Dedifferentiated amniotic fluid mesenchymal stem cell (primary cell): ENCODE results near the gene PPP1CA.
A peak's percentile ranks its signal among the peaks of the same experiment; 100 is the strongest.

Experiments
- DNase-seq: peaks from one replicate; pipeline ENCODE4 v3.0.0-alpha.2; 2016; ENCODE audit errors: extremely low spot score

PPP1CA gene

GRCh38 chr11:67370351-67371076 lies 31.1 kb downstream of the PPP1CA start:
- DNase-seq = no peak

DNA sequence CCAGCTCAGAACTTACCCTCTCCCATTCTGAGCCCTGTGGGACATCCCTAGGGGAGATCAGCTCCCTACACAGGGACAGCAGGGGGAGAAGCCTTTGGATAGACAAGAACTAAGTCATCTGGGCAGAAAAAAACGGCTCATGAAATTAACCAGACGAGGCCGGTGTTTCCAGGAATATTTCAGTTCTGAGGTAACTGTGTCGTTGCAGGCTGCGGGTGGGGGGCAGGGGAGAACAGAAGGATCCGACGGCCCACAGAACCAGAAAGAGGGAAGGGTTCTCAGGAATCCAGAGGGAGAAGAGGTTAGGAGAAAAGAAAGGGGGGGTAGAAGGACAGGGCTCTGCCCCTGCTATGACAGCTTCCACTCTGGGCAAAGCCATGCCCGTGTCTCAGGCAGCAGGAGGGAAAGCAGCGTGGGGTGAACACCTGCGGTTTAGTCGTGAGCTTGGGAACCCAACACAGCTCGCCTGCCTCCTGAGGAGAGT lies 31.8 kb downstream of the PPP1CA start:
- DNase-seq = no peak

GRCh38 chr11:67369275-67369674 lies 32.4 kb downstream of the PPP1CA start:
- DNase-seq = no peak

DNA sequence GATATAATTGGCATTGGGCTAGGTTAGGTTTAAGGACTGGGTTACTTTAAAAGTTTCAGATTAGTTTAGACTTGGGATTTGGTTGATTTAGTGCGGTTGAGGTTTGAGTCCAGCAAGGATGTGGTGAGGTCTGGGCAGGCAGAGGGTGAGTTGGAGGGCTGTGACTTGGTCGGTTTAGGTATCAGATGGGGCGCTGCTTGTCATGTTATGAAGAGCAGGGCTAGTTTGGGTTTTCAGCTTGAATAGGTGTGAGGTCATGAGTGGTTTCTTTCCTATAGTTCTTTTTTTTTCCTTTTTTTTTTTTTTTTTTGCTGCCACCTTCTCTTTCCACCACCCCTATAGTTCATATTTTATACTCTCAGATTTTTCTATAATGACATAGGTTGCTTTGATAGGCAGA lies 33.0 kb downstream of the PPP1CA start:
- DNase-seq = no peak

DNA sequence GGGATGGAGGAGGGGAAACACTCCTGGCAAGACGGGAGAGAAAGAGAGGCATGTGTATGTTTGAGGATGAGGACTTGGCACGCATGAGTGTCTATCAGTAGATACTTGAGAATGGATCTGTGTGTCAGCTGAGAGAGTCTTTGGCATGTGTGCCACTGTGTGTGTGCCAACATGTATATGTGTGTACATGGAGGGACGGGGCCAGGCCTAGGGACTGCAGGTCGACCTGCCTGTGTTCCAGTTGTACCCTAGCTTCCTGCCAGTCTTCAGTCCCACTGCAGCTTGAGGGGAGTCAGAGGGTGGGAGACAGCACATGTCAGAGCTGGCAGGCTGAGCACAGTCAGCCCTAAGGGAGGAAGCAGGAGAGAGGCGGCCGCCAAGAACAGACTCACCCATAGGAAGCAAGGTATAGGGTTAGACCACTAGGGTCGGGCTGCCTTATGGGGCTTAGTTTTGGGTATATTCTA lies 33.9 kb downstream of the PPP1CA start:
- DNase-seq = no peak

GRCh38 chr11:67366961-67367760 lies 34.5 kb downstream of the PPP1CA start:
- DNase-seq = no peak

DNA sequence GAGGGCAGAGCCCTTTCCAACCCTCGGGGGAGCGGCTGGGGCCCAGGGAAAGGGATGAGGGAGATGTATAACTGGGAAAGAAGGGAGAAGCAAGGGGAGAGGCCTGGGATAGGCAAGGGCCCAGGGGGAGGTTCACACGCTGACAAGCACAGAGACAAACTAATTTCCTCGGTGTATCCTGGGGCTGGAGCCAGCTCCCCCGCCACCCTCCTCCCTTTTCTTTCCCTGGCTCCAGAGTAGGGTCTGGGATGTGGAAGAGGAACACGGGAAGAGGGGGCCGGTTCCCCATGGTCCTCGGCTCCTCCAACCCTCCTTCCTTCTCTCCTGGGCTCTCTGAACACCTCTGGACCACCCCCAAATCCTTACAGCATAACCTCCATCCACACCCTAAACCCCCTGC lies 35.1 kb downstream of the PPP1CA start:
- no peak for DNase-seq

- no peak for DNase-seq
Measured at GRCh38 chr11:67365736-67366444, 35.8 kb downstream of the PPP1CA start.

DNA sequence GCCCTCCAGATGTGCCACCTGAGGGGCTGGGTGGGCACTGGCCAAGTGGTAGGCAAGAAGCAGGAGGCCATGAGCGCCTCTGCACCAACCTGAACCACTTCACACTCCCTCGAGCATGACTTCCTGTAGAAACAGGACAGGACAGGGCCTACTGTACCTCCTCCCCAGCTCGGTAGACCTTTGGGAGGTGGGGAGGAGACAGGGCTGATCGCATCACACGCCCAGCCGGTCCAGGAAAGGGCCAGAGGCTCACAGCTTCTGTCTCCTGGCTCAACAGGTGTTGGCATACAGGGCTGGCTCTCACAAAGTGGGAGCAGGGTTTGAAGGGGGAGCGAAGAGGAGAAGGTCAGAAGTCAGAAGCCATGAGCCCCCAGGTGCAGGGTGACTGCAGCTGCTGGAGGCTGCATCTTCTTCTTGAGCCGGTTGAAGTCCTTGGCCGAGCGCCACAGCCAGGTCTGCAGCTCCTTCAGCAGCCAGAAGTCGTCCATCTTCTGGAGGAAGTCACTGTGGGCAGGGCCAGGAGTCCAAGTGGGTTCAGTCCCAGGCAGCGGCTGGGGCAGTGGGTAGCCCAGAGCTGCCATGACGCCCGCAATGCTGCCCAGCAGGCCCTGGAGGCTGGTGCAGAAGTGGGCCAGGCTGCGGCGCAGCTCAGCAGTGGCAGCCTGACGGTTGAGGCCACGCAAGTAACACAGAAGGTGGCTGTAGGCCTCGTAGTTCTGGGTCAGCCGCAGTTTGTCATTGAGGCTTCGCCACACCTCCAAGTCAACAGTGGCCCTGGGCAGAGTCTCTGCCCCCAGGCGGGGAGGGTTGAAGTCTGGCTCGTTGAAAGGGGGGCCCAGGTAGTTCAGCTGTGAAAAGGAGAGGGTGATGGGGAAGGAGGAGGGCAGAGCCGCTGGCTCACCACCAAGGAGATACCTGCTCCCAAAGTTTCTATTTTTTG lies 36.6 kb downstream of the PPP1CA start:
- DNase-seq = no peak

- DNase-seq = no peak
Measured at GRCh38 chr11:67364169-67364568, 37.5 kb downstream of the PPP1CA start.

- no peak for DNase-seq
Measured at GRCh38 chr11:67357831-67358670, 43.6 kb downstream of the PPP1CA start.

DNA sequence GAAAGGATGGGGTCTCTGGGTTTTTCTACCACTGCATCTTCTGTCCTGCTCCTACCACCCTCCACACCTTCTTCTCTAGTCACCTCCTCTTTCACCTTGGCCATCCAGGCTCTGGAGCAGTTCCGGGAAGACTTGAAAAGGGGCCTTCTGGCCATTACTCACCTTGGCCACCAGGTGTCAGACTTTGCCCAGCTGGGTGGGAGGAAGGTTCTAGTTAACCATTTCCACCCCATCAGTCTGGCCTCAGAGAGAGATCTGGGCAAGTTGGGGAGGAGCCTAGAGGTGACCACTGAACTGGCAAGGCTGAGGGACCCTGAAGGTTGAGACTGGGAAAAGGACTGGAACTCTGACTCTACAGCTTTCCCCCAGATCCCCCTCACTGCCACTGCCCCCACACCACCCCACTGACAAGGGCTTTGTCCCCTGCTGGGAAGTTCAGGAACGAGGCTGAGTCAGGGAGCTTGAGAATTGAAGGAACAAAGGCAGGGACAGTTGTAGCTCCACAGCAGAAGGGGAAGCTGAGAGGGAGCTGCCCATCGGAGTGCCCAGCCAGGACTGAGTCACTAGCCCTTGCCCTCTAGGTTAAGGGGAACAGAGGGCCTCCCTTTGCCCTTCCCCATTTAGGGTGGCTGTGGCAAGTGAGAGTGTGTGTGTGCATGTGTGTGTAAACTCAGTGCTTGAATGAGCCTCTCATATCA lies 44.6 kb downstream of the PPP1CA start:
- DNase-seq = peak; percentile 69

- no peak for DNase-seq
Measured at GRCh38 chr11:67356387-67356863, 45.2 kb downstream of the PPP1CA start.

DNA sequence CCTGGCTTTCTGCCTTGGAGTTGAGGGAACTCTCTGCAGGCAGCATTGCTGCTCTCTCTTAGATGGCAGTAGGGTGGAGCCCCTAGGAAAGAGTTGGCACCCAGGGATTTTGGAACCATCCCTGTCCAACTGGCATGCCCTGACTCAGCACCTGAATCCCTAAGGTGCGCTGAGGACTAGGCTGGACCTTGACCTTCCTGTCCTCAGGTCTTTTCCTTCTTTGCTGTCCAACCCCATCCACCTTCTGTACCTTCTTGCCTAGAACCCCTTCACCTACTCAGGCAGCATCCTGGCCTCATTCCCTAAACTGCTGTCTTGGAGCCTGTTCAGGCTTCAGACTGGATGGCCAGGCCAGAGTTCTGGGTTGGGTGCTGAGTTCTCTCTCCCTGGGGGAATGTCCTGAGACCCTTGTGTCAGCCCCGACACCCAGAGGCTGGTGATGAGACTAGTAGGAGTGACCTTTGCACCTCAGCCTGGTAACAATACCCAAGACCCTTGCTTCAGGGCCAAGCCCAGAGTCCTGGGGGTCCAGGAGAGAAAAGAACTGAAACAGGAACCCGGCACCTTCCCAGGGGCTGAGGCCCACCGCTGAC lies 45.8 kb downstream of the PPP1CA start:
- no peak for DNase-seq

DNA sequence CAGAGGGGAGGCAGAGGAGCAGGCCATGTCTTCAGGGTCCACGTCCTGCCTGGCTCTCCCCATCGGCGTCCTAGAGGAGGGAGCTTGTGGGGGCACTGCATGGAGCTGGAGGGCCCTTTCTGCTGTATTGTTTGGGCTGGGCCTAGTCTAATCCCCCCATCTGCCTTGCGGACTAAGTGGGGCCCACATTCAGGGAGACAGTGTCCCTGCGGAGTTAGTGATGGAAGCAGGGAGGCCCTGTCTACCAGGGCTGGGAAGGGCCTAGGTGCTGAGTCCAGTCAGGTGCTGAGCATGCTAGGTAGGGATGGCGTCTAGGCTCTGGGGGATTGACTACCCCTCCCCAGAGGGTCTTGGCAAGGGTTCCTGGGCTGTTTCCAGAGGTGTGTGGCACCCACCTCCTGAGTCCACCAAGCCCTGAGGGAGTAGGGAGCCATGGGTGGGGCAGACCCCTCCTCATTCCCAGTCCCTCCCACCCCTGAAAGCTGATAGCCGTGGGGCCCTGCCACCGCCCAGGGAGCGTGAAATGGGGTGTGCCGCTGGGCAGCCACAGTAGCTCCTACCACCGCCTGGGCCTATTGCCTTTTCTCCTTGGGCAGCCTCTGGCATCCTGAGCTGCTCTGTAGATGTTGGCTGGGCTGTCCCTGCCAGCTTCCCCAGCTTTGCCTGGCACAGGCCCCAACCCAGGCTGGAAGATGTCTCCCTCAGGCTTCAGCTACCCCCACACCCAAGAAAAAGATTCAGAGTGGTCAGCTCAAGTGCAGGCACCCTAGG lies 46.5 kb downstream of the PPP1CA start:
- no peak for DNase-seq

GRCh38 chr11:67354075-67355022 lies 47.3 kb downstream of the PPP1CA start:
- DNase-seq = peak; percentile 70
